HepG2 (cell line): ENCODE measurements around the gene RPL31. TPM values are rescaled to one million over a fixed set of nuclear protein-coding genes. Genes with fewer than 3 reads are reported as not detected.

ENCODE experiments used
- ATF7-NPFF ChIP-seq: sonication (generic); formaldehyde crosslinking; IDR thresholded peaks from 2 replicates; pipeline ENCODE4 v1.8.1; 2023; ENCODE audit warnings: mild to moderate bottlenecking, low read depth, missing genetic modification reagents, moderate library complexity
- CBX1 ChIP-seq: IDR thresholded peaks from one replicate; pipeline ENCODE4 v1.6.1; 2016; ENCODE audit warnings: antibody characterized with exemption, low read depth
- CENPX ChIP-seq: sonication (generic); formaldehyde crosslinking; IDR thresholded peaks from 2 replicates; pipeline ENCODE4 v1.9.0; 2021; ENCODE audit warnings: mild to moderate bottlenecking, missing genetic modification reagents, moderate library complexity
- EHMT2 ChIP-seq: fragments of 200-600 bp; sonication (generic); IDR thresholded peaks from 2 replicates; pipeline ENCODE4 v1.7.0; 2017; ENCODE audit warnings: antibody characterized with exemption, low read depth, low read length, borderline replicate concordance
- FIP1L1 ChIP-seq: fragments of 200-400 bp; formaldehyde crosslinking; IDR thresholded peaks from 2 replicates; pipeline ENCODE4 v1.6.1; 2018; ENCODE audit warnings: low read depth, mild to moderate bottlenecking, low read length, moderate library complexity, borderline replicate concordance; ENCODE audit not compliant: insufficient read depth
- HOXA5 ChIP-seq: sonication (generic); formaldehyde crosslinking; IDR thresholded peaks from 2 replicates; pipeline ENCODE4 v1.4.0; 2020; ENCODE audit warnings: missing genetic modification reagents
- MAFG ChIP-seq: sonication (generic); formaldehyde crosslinking; IDR thresholded peaks from 2 replicates; pipeline ENCODE4 v1.5.1; 2020; ENCODE audit warnings: mild to moderate bottlenecking, missing genetic modification reagents
- MEIS2 ChIP-seq: sonication (generic); formaldehyde crosslinking; IDR thresholded peaks from 2 replicates; pipeline ENCODE4 v1.9.0; 2021; ENCODE audit warnings: mild to moderate bottlenecking, missing genetic modification reagents
- RFX1 ChIP-seq: fragments of 450-650 bp; IDR thresholded peaks from 2 replicates; pipeline ENCODE4 v1.6.1; 2017
- SATB2 ChIP-seq: sonication (generic); formaldehyde crosslinking; IDR thresholded peaks from 2 replicates; pipeline ENCODE4 v1.5.0; 2020; ENCODE audit warnings: missing genetic modification reagents
- SIN3A ChIP-seq: IDR thresholded peaks from 2 replicates; pipeline ENCODE4 v1.6.1; 2011; ENCODE audit warnings: low read depth, mild to moderate bottlenecking, control low read depth, low read length, borderline replicate concordance
- TAF1 ChIP-seq: sonication (generic); formaldehyde crosslinking; IDR thresholded peaks from 2 replicates; pipeline ENCODE4 v1.4.0; 2020; ENCODE audit warnings: missing genetic modification reagents
- YY1 ChIP-seq: IDR thresholded peaks from 2 replicates; pipeline ENCODE4 v1.6.1; 2011; ENCODE audit warnings: low read length, low read depth, moderate library complexity, mild to moderate bottlenecking; ENCODE audit not compliant: insufficient read depth, insufficient replicate concordance
- ZNF160 ChIP-seq: sonication (generic); formaldehyde crosslinking; IDR thresholded peaks from 2 replicates; pipeline ENCODE4 v1.8.0; 2022; ENCODE audit warnings: mild to moderate bottlenecking, inconsistent platforms, missing genetic modification reagents
- ZNF263 ChIP-seq: sonication (generic); formaldehyde crosslinking; IDR thresholded peaks from 2 replicates; pipeline ENCODE4 v1.4.0; 2020; ENCODE audit warnings: missing genetic modification reagents
- ZNF292 ChIP-seq: sonication (generic); formaldehyde crosslinking; IDR thresholded peaks from 2 replicates; pipeline ENCODE4 v1.8.1; 2022; ENCODE audit warnings: mild to moderate bottlenecking, low read depth, missing genetic modification reagents, borderline replicate concordance
- ZNF616 ChIP-seq: sonication (generic); formaldehyde crosslinking; IDR thresholded peaks from 2 replicates; pipeline ENCODE4 v1.5.0; 2020; ENCODE audit warnings: low read depth, mild to moderate bottlenecking, missing genetic modification reagents
- ZNF772 ChIP-seq: sonication (generic); formaldehyde crosslinking; IDR thresholded peaks from 2 replicates; pipeline ENCODE4 v1.5.0; 2020; ENCODE audit warnings: mild to moderate bottlenecking, missing genetic modification reagents
- ZNF792 ChIP-seq: IDR thresholded peaks from 2 replicates; pipeline ENCODE4 v1.6.1; 2016
- polyA plus RNA-seq, 8 experiments: library from polyadenylated mRNA; depleted of rRNA in 3 of 8; stranded (reverse) in 7 of 8; unstranded in 1 of 8; fragments of >200 nt; fragmentation: Illumina TruSeq in 4 of 8; extraction: Trizol in 4 of 8; gene quantifications; 2 replicates each; pipeline versions ENCODE4 v1.2.1 to v1.2.3, GENCODE V29; 2011 to 2016; ENCODE audit warnings: low read depth in 4 of 8, missing spikeins in 1 of 8, mixed read lengths in 1 of 8; ENCODE audit not compliant: insufficient read depth in 1 of 8
- total RNA-seq, 5 experiments: library from RNA; depleted of rRNA; stranded (reverse); fragments of >200 nt; fragmentation: Illumina TruSeq; extraction: Trizol; gene quantifications; 2 replicates each; pipeline ENCODE4 v1.2.3, GENCODE V29; 2016; ENCODE audit warnings: low read depth in 1 of 5
- TF ChIP-seq, protein P1 (sequence below): sonication (generic); IDR thresholded peaks from 2 replicates; pipeline ENCODE4 v1.6.1; 2016; ENCODE audit warnings: low read depth, borderline replicate concordance
- TF ChIP-seq, protein P2 (sequence below): sonication (generic); formaldehyde crosslinking; IDR thresholded peaks from 2 replicates; pipeline ENCODE4 v1.5.1; 2020; ENCODE audit warnings: mild to moderate bottlenecking, missing genetic modification reagents
- TF ChIP-seq, protein P3 (sequence below): sonication (generic); formaldehyde crosslinking; IDR thresholded peaks from 2 replicates; pipeline ENCODE4 v1.4.0; 2020; ENCODE audit warnings: missing genetic modification reagents

The RPL31 gene
- total and polyA plus RNA-seq, 2 of the 13 experiments (the other 11 are each of a cell fraction or from before 2014, with no cell fraction given), result 3,331 to 3,582 TPM

GRCh38 chr2:101001691-101002561 is at the start of gene RPL31 (continued):
- TF ChIP-seq, protein P1, sequence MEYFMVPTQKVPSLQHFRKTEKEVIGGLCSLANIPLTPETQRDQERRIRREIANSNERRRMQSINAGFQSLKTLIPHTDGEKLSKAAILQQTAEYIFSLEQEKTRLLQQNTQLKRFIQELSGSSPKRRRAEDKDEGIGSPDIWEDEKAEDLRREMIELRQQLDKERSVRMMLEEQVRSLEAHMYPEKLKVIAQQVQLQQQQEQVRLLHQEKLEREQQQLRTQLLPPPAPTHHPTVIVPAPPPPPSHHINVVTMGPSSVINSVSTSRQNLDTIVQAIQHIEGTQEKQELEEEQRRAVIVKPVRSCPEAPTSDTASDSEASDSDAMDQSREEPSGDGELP, result peak; percentile 41; the same call in 1 of the 2 replicates
- TF ChIP-seq ZNF263 (CRISPR knock-in tag), result no peak
- peak; percentile 96 for TF ChIP-seq SIN3A
- TF ChIP-seq ZNF160 (CRISPR knock-in tag), result peak; percentile 95
- no peak for TF ChIP-seq CENPX (CRISPR knock-in tag)
- TF ChIP-seq MEIS2 (CRISPR knock-in tag), result peak; percentile 93
- TF ChIP-seq, protein P2, sequence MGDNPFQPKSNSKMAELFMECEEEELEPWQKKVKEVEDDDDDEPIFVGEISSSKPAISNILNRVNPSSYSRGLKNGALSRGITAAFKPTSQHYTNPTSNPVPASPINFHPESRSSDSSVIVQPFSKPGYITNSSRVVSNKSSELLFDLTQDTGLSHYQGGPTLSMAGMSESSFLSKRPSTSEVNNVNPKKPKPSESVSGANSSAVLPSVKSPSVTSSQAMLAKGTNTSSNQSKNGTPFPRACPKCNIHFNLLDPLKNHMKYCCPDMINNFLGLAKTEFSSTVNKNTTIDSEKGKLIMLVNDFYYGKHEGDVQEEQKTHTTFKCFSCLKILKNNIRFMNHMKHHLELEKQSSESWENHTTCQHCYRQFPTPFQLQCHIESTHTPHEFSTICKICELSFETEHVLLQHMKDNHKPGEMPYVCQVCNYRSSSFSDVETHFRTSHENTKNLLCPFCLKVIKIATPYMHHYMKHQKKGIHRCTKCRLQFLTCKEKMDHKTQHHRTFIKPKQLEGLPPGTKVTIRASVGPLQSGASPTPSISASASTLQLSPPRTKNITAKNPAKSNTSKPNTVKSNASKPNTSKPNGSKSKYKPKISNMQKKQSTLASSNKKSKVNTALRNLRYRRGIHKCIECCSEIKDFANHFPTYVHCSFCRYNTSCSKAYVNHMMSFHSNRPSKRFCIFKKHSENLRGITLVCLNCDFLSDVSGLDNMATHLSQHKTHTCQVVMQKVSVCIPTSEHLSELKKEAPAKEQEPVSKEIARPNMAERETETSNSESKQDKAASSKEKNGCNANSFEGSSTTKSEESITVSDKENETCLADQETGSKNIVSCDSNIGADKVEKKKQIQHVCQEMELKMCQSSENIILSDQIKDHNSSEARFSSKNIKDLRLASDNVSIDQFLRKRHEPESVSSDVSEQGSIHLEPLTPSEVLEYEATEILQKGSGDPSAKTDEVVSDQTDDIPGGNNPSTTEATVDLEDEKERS (CRISPR knock-in tag), result peak; percentile 98
- peak; percentile 96 for TF ChIP-seq CBX1
- TF ChIP-seq ATF7-NPFF (CRISPR knock-in tag), result peak; percentile 99
- no peak for TF ChIP-seq RFX1
- no peak for TF ChIP-seq ZNF292 (CRISPR knock-in tag)
- peak; percentile 98 for TF ChIP-seq HOXA5 (CRISPR knock-in tag)
- TF ChIP-seq MAFG (CRISPR knock-in tag), result peak; percentile 57; the same call in 1 of the 2 replicates
- 0 out of 2 replicates have a peak, but pooled peaks have one; percentile 35 for TF ChIP-seq EHMT2
- peak; percentile 99 for TF ChIP-seq ZNF792 (CRISPR knock-in tag)
- TF ChIP-seq SATB2 (CRISPR knock-in tag), result peak; percentile 97
- TF ChIP-seq FIP1L1, result peak; percentile 91; the same call in 1 of the 2 replicates
- TF ChIP-seq YY1, result peak; percentile 88
- peak; percentile 96 for TF ChIP-seq ZNF616 (CRISPR knock-in tag)
- peak; percentile 98 for TF ChIP-seq ZNF772 (CRISPR knock-in tag)
- TF ChIP-seq, protein P3, sequence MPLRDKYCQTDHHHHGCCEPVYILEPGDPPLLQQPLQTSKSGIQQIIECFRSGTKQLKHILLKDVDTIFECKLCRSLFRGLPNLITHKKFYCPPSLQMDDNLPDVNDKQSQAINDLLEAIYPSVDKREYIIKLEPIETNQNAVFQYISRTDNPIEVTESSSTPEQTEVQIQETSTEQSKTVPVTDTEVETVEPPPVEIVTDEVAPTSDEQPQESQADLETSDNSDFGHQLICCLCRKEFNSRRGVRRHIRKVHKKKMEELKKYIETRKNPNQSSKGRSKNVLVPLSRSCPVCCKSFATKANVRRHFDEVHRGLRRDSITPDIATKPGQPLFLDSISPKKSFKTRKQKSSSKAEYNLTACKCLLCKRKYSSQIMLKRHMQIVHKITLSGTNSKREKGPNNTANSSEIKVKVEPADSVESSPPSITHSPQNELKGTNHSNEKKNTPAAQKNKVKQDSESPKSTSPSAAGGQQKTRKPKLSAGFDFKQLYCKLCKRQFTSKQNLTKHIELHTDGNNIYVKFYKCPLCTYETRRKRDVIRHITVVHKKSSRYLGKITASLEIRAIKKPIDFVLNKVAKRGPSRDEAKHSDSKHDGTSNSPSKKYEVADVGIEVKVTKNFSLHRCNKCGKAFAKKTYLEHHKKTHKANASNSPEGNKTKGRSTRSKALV (CRISPR knock-in tag), result peak; percentile 91
- TF ChIP-seq TAF1 (CRISPR knock-in tag), result peak; percentile 100
